GM12874 (cell line): Measurements from ENCODE around the gene FURIN.

Experiments
- TF ChIP-seq, protein P1 (sequence below): IDR thresholded peaks from 2 replicates; pipeline ENCODE4 v1.5.1; 2011; ENCODE audit warnings: low read depth, mild to moderate bottlenecking, control low read depth, low read length, moderate library complexity; ENCODE audit not compliant: insufficient read depth

Gene FURIN

DNA sequence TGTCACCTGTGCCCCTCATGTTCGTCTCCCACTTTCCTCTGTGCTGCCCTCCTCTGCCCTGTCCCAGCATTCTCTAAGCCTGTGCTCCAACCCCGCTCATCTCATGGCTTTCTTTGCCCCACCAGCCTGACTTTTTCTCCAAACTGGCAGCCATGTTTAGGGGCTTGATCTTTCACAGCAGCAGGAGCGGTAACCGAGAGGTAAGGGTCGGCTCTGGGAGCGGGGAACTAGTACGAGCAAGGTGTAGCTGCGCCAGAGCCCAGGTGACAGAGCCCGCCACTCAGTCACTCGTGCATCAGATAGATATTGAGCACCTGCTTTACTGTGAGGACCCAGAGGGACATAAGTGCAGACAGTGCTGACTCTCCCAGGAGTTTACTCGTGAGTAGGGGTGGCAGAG is 48.1 kb downstream of the FURIN start:
- TF ChIP-seq, protein P1, sequence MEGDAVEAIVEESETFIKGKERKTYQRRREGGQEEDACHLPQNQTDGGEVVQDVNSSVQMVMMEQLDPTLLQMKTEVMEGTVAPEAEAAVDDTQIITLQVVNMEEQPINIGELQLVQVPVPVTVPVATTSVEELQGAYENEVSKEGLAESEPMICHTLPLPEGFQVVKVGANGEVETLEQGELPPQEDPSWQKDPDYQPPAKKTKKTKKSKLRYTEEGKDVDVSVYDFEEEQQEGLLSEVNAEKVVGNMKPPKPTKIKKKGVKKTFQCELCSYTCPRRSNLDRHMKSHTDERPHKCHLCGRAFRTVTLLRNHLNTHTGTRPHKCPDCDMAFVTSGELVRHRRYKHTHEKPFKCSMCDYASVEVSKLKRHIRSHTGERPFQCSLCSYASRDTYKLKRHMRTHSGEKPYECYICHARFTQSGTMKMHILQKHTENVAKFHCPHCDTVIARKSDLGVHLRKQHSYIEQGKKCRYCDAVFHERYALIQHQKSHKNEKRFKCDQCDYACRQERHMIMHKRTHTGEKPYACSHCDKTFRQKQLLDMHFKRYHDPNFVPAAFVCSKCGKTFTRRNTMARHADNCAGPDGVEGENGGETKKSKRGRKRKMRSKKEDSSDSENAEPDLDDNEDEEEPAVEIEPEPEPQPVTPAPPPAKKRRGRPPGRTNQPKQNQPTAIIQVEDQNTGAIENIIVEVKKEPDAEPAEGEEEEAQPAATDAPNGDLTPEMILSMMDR: no peak

DNA sequence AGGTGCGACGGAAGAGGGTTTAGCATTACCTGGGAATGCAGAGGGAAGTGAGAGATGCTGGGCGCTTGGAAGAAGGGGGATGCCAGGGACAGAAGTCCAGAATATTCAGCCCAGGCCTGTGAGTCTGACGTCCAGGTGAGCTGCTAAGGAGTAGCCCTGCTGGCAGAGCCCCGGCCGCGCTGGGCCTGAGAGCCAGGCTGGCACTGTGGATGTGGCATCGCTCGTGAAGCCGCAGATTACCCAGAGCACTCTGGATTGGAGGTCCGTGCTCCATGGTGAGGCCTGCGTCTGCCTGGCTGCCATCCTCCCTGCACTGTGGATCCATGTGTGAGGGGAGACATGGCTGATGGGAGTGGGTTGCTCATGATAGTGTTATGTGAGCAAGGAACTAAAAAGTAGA is 49.2 kb downstream of the FURIN start:
- TF ChIP-seq, protein P1: no peak

DNA sequence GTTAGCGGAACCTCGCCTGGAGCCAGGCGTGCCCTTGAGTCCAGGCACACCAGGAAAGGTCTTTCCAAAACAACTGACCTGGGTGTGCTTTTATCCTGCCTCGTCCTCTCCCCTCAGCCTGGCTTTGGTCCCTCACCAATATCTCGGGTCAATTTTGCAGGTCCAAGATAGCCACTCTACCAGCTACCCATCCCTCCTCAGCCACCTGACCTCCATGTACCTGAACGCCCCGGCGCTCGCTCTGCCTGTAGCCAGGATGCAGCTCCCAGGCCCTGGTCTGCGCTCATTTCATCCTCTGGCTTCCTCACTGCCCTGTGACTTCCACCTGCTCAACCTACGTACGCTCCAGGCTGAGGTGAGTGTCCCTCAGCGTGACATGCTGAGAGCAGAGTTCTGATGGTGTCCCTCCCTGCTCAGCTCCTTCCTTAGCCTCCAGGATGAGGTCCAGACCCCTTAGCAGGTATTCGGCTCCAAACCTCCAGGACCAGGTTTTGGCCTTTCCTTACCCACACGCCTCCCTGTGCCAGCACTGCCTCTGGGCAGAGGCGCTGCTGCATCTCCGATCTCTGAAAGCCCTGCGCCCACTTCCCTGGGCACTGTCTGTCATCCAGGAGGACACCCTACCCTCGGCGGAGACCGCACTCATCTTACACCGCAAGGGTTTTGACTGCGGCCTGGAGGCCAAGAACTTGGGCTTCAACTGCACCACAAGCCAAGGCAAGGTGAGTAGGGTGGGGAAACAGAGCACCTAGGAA is 49.8 kb downstream of the FURIN start:
- TF ChIP-seq, protein P1: no peak

DNA sequence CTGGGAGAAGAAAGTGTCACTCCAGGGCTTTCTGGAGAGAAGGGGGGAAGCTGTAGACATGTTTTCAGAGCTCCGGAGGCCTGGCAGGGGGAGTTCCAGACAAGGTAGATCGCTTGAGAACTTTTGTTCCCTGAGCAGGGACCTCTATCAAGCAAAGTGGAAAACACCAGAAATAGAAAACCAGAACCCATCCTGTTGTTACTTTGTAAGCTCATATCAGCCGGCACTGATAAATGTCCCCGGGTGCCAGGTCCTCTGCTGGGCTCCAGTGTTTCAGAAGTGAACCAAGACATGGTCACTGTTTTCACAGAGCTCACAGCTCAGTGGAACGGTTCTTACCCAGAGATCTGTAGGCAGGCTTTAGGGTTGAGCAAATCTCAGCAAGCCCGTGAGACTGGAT is 50.4 kb downstream of the FURIN start:
- TF ChIP-seq, protein P1: no peak

DNA sequence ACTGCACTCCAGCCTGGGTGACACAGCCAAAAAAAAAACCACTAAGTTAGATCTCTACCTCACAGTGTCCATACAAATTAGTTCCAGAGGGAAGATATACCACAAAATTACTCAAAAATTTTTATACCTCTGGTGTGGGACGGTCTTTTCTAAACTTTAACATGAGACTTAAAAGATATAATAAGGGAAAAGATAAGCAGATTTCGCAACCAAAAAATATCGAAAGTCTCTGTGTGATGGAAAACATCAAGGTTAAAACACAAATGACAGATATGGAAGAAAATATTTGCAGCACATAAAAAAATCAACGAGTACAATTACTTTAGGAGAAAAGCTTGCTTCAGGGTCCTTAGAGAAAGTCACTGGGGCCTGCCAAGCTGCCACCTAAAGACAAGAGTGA is 53.5 kb downstream of the FURIN start:
- TF ChIP-seq, protein P1: no peak

DNA sequence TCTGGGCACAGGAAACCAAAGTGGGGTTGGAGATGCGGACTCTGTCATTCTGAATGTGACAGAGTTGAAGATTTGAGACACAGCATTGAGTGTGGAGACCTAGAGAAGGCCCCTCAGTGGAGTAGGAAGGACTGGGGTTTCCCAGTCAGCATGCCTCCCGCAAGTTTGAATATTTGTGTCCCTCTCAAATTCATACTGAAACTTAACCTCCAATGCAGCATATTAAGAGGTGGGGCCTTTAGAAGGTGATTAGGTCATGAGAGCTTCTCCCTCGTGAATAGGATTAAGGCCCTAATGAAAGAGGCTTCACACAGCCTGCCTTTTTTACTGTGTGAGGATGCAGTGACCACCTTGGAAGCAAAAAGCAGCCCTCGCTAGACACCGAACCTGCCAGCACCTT is 56.0 kb downstream of the FURIN start:
- TF ChIP-seq, protein P1: no peak

DNA sequence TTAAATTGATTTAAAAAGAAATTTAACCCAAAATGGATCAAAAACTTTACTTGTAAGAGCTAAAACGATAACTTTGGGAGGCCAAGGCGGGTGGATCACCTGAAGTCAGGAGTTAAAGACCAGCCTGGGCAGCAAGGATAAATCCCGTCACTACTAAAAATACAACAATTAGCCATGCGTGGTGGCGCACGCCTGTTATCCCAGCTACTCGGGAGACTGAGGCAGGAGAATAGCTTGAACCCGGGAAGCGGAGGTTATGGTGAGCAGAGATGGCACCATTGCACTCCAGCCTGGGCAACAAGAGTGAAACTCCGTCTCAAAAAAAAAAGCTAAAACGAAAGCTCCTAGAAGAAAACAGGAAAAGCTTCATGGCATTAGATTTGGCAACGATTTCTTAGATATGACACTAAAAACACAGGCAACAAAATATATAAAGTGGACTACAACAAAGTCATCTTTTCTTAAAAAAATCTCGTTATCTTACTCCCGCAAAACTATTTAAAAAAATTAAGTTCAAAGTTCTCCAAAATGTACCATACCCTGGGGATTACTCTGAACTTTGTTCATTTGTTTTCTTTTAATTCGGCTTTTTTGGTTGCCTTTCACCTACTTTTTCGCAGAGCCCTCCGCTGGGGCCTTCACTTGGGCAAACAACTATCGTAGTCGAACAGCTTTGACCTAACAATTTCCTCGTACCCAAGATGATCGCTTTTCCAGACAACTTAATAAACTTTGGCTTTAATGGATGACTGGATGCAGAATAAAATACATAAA is 61.0 kb downstream of the FURIN start:
- TF ChIP-seq, protein P1: no peak
